ENCODE measurements around the gene CEBPG. TPM values are rescaled to one million over a fixed set of nuclear protein-coding genes. Genes with fewer than 3 reads are reported as not detected.

CEBPG gene
- total and polyA plus RNA-seq, 2 donors (not counting 1 experiment from before 2014, with no cell fraction given): 12.5 to 24.2 TPM

DNA sequence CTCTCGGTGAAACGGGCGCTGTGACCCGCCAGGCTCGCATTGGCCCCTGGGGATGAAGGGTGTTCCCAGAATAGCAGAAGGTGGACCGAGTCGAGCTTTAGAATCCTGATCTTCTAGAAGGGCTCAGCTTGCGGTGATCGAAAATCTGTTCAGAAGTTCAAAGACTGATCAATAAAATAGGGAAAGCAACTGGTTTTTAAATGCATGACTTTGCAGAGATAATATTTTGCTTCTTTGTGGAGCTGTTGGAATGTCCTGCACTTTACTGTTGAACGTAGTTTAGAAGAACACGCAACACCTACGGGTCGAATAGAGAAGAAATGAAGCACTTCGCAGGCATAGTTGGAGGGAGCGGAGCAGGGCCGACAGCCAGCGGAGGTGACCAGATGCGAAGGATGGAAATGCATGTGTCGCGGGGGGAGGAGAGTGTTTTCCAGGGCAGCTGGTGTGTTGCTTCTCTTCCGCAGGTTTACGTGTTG lies 766 bp downstream of the CEBPG start:
- Histone ChIP-seq H3K4me3 (ENCODE audit: control extremely low read depth in 1 of 5, extremely low read depth in 1 of 5, insufficient read depth in 1 of 5, low read depth in 2 of 5, low read length in 4 of 5) (peak overlapping the region; percentile 46 to 91 (median 72)), H3K79me2 (ENCODE audit: control insufficient read depth, insufficient read depth, low read length) (peaks cover 53% of the 10 kb centered on the region), H3K4me1 (ENCODE audit: control insufficient read depth in 2 of 2, insufficient read depth in 2 of 2, low read length in 2 of 2) (peaks cover 20 to 24% of the 10 kb centered on the region in 2 donors), H3K27me3 (replicated peaks in 1 of 4; ENCODE audit: control extremely low read depth in 1 of 4, control insufficient read depth in 3 of 4, insufficient read depth in 4 of 4, low read length in 3 of 4) (no peaks in the 10 kb centered on the region), H3K4me2 (replicated peaks; ENCODE audit: low read depth, low read length, poor library complexity, severe bottlenecking) (peak overlapping the region; percentile 96), H2AFZ (ENCODE audit: insufficient read depth, low read depth, low read length, poor library complexity, severe bottlenecking) (peak overlapping the region; percentile 36), H3K9me3 (ENCODE audit: control extremely low read depth in 1 of 3, control insufficient read depth in 2 of 3, insufficient read depth in 1 of 3, low read length in 2 of 3) (no peaks in the 10 kb centered on the region), H4K20me1 (ENCODE audit: control insufficient read depth, insufficient read depth, low read length, poor library complexity, severe bottlenecking) (peaks cover 52% of the 10 kb centered on the region), H3K27ac (ENCODE audit: low read length in 2 of 2) (peak overlapping the region in 1 of 2 donors; percentile 96), H3K9ac (ENCODE audit: low read length) (peak overlapping the region; percentile 89), H3K36me3 (replicated peaks in 1 of 2; ENCODE audit: control extremely low read depth in 1 of 2, control insufficient read depth in 1 of 2, extremely low read depth in 1 of 2, insufficient read depth in 2 of 2, low read length in 1 of 2) (peaks cover 0 to 3% of the 10 kb centered on the region in 2 experiments)
- no peak for ATAC-seq (ENCODE audit: low read depth)
- Mint-ChIP-seq H3K4me3 (peak overlapping the region; percentile 85), H3K9me3 (ENCODE audit: insufficient read depth) (no peaks in the 10 kb centered on the region), H3K4me1 (peaks cover 45% of the 10 kb centered on the region), H3K27me3 (no peaks in the 10 kb centered on the region), H3K27ac (peak overlapping the region; percentile 57)
- ChIA-PET CTCF (interaction anchor here (1.2 to 1.8 kb wide), 5 partner anchors 10 to 197 kb away, joined by 3 to 8 read pairs (median 6); no protein-coding TSS in a partner anchor), POLR2A (interaction anchor here (0.7 kb wide), 1 partner anchor 58 kb away, joined by 3 read pairs; no protein-coding TSS in a partner anchor)
- intact Hi-C loops (cut with micrococcal nuclease): loop anchor here (5.0 kb wide), 1 partner anchor 898 kb away; no protein-coding TSS in a partner anchor
- 1% methylated on average over 22 of the region's 22 CpGs for WGBS (ENCODE audit: insufficient coverage)
- TF ChIP-seq, protein P1, sequence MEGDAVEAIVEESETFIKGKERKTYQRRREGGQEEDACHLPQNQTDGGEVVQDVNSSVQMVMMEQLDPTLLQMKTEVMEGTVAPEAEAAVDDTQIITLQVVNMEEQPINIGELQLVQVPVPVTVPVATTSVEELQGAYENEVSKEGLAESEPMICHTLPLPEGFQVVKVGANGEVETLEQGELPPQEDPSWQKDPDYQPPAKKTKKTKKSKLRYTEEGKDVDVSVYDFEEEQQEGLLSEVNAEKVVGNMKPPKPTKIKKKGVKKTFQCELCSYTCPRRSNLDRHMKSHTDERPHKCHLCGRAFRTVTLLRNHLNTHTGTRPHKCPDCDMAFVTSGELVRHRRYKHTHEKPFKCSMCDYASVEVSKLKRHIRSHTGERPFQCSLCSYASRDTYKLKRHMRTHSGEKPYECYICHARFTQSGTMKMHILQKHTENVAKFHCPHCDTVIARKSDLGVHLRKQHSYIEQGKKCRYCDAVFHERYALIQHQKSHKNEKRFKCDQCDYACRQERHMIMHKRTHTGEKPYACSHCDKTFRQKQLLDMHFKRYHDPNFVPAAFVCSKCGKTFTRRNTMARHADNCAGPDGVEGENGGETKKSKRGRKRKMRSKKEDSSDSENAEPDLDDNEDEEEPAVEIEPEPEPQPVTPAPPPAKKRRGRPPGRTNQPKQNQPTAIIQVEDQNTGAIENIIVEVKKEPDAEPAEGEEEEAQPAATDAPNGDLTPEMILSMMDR (IDR thresholded peaks at IDR 0.05): peak; percentile 4
- TF ChIP-seq EZH2 (IDR thresholded peaks at IDR 0.05; ENCODE audit: borderline replicate concordance, insufficient read depth, low read depth, low read length, poor library complexity, severe bottlenecking): no peak
- DNase-seq: no peak

DNA sequence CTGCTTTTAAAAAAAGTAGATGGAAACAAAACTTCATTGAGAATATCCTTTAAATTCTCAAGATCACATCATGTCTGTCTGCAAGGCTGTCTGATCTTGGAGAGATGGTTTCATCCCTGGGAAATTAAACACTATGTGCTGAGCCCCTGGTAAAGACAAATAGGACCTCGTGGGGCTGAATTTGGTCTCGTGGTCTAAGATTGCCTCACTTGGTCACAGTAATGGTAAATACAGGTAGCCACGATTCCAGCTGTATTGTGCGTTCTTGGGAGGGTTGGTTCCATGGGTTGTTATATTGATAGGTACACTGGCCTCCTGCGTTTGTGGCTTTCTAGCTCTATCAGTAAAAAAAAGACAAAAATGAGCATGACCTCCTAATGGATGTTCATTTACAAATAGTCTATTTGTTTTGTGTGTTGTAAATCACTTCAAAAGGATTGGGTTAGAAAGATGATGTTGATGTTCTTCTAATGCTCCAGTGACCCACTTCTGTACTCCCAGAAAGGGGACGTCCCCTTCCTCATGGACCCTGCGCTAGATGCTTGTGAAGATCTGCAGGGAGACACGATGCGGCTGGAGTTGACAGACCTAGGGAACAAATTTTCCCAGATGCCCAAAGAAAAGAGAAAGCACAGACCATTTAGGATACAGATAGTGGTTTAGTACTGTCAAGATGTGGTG lies 1.8 kb downstream of the CEBPG start:
- H3K9me3 ChIP-seq (ENCODE audit: control extremely low read depth in 1 of 3, control insufficient read depth in 2 of 3, insufficient read depth in 1 of 3, low read length in 2 of 3): no peaks in the 10 kb centered on the region
- H3K27me3 ChIP-seq (replicated peaks in 1 of 4; ENCODE audit: control extremely low read depth in 1 of 4, control insufficient read depth in 3 of 4, insufficient read depth in 4 of 4, low read length in 3 of 4): no peaks in the 10 kb centered on the region
- Mint-ChIP-seq H3K4me1 (peaks cover 47% of the 10 kb centered on the region), H3K27ac (peak overlapping the region; percentile 10), H3K4me3 (peak overlapping the region; percentile 85), H3K9me3 (ENCODE audit: insufficient read depth) (no peaks in the 10 kb centered on the region), H3K27me3 (no peaks in the 10 kb centered on the region)
- peaks cover 62% of the 10 kb centered on the region for H4K20me1 ChIP-seq (ENCODE audit: control insufficient read depth, insufficient read depth, low read length, poor library complexity, severe bottlenecking)
- H3K4me1 ChIP-seq (ENCODE audit: control insufficient read depth in 2 of 2, insufficient read depth in 2 of 2, low read length in 2 of 2): peaks cover 20 to 24% of the 10 kb centered on the region in 2 donors
- H3K4me2 ChIP-seq (replicated peaks; ENCODE audit: low read depth, low read length, poor library complexity, severe bottlenecking): peak overlapping the region; percentile 96
- DNase-seq (no peak), ATAC-seq (ENCODE audit: low read depth) (no peak)
- peaks cover 0 to 8% of the 10 kb centered on the region in 2 experiments for H3K36me3 ChIP-seq (replicated peaks in 1 of 2; ENCODE audit: control extremely low read depth in 1 of 2, control insufficient read depth in 1 of 2, extremely low read depth in 1 of 2, insufficient read depth in 2 of 2, low read length in 1 of 2)
- TF ChIP-seq EZH2 (IDR thresholded peaks at IDR 0.05; ENCODE audit: borderline replicate concordance, insufficient read depth, low read depth, low read length, poor library complexity, severe bottlenecking): no peak
- H3K79me2 ChIP-seq (ENCODE audit: control insufficient read depth, insufficient read depth, low read length): peaks cover 63% of the 10 kb centered on the region
- peak overlapping the region in 2 of 5 experiments; percentile 65 to 91 for H3K4me3 ChIP-seq (ENCODE audit: control extremely low read depth in 1 of 5, extremely low read depth in 1 of 5, insufficient read depth in 1 of 5, low read depth in 2 of 5, low read length in 4 of 5)
- WGBS (ENCODE audit: insufficient coverage): 94% methylated on average over 7 of the region's 9 CpGs
- ChIA-PET POLR2A (no interaction called here), CTCF (interaction anchor here (1.1 to 1.7 kb wide), 3 partner anchors 18 to 198 kb away, joined by 3 to 8 read pairs (median 4); no protein-coding TSS in a partner anchor)
- no peak overlapping the region for H3K9ac ChIP-seq (ENCODE audit: low read length)
- H3K27ac ChIP-seq (ENCODE audit: low read length in 2 of 2): no peak overlapping the region
- H2AFZ ChIP-seq (ENCODE audit: insufficient read depth, low read depth, low read length, poor library complexity, severe bottlenecking): no peak overlapping the region
- intact Hi-C loops (cut with micrococcal nuclease): no loop called here

Data from B cell (primary cell).